ES-I3 (cell line): ENCODE measurements around the gene CMTM5.
"Not testable (repeated sequence)": the region's sequence is repeated elsewhere in the genome, so short reads cannot be mapped to it uniquely, and the experiment has no call there.

Source experiments
- H3K36me3 ChIP-seq: 2 replicates; pipeline ENCODE4 v1.6.1; 2013; ENCODE audit warnings: mild to moderate bottlenecking, low read length, control low read depth, moderate library complexity; ENCODE audit not compliant: insufficient read depth
- H3K4me1 ChIP-seq: 2 replicates; pipeline ENCODE4 v1.6.1; 2013; ENCODE audit warnings: mild to moderate bottlenecking, control low read depth, low read length; ENCODE audit not compliant: insufficient read depth
- H3K9ac ChIP-seq: 2 replicates; pipeline ENCODE4 v1.6.1; 2013; ENCODE audit warnings: low read depth, mild to moderate bottlenecking, low read length, moderate library complexity
- H3K9me3 ChIP-seq: 2 replicates; pipeline ENCODE4 v1.6.1; 2013; ENCODE audit warnings: mild to moderate bottlenecking, low read length, moderate library complexity; ENCODE audit not compliant: control insufficient read depth, insufficient read depth

CMTM5 gene

DNA sequence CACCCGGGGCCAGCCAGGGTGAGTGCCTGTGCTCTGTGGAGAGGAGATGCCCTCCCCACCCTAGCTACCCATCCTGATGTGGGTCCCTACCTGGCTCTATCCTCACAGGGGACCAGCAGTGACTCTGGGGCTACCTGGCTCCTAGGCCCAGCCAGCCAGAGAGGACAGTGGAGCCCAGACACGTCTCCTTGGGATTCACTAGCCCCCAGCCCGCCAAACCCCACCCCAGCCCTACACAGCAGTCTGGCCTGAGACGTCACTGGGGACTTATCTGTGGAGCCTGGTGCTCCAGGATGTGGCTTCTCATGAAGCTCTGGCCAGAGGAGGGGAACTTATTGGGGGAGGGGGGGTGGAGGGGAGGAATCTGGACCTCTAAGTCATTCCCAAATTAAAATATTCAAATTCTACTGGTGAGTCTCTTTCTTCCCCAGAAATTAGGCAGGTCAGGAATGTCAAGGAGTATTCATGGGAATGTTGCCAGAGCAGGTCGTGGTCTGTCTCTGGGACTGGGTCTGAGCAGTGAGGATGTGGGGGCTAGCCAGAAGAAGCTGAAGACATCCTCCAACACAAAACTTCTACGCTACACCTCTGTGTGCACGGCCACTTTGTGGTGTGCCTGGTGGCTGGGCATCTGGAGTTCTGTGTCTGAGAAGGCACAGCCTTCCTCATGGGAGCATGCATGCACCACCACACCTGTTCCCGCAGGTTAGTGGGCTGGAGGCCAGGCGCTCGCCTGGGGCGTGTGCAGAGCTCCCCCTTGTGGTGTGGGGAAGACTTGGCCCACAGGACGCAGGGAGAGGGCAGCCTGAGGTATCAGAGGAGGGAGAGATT is 2.7 kb downstream of the CMTM5 start:
- Histone ChIP-seq H3K4me1 (no peaks in the 10 kb centered on the region; the same call in 1 of the 2 replicates), H3K9ac (no peak overlapping the region), H3K9me3 (no peaks in the 10 kb centered on the region), H3K36me3 (no peaks in the 10 kb centered on the region)

GRCh38 chr14:23380197-23380914 is 3.5 kb downstream of the CMTM5 start:
- Histone ChIP-seq H3K4me1 (no peaks in the 10 kb centered on the region; the same call in 1 of the 2 replicates), H3K36me3 (no peaks in the 10 kb centered on the region), H3K9me3 (no peaks in the 10 kb centered on the region), H3K9ac (no peak overlapping the region)

- H3K9me3 ChIP-seq = no peaks in the 10 kb centered on the region
- H3K4me1 ChIP-seq = no peaks in the 10 kb centered on the region; the same call in 1 of the 2 replicates
- H3K36me3 ChIP-seq = no peaks in the 10 kb centered on the region
- H3K9ac ChIP-seq = no peak overlapping the region
These were observed 4.1 kb downstream of the CMTM5 start for GRCh38 chr14:23380976-23381375.

- H3K9ac ChIP-seq = no peak overlapping the region
- H3K36me3 ChIP-seq = no peaks in the 10 kb centered on the region
- no peaks in the 10 kb centered on the region for H3K4me1 ChIP-seq
- H3K9me3 ChIP-seq = no peaks in the 10 kb centered on the region
These were observed 5.0 kb downstream of the CMTM5 start for GRCh38 chr14:23381871-23382270.

GRCh38 chr14:23382276-23382675 is 5.4 kb downstream of the CMTM5 start:
- Histone ChIP-seq H3K9me3 (no peaks in the 10 kb centered on the region), H3K36me3 (no peaks in the 10 kb centered on the region), H3K4me1 (no peaks in the 10 kb centered on the region), H3K9ac (no peak overlapping the region)

DNA sequence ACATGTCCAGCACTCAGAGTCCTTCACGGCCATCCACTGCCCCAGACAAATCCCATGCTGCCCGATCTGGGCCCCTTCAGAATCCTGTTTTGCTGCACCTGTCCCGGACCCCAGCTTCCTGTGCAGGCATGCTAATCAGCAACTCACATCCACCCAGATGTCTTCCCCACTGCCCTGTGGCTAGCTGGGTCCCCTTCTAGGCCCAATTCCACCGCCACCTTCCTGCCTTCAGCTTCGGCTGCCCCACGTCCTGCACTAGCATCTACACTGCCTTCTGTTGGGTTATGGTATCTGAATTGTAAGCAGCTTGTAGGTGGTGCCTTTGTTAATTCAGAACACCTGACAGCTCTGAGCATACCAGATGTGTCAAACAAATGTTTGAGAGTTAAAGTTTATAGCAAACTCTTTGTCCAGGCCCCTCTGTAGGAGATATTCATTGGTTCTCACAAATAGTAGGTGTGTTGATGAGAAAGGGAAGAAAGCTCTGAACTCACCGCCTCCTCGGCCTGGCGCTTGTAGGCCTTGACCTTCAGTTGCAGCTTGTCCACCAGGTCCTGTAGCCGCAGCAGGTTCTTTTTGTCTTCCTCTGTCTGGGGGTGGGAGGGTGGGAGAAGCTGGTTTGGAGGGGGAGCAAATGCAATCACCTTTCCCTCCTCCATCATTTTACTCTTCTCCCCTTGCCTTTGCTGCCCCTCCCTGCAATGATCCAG is 6.0 kb downstream of the CMTM5 start:
- Histone ChIP-seq H3K9me3 (no peaks in the 10 kb centered on the region), H3K9ac (no peak overlapping the region), H3K4me1 (no peaks in the 10 kb centered on the region)

DNA sequence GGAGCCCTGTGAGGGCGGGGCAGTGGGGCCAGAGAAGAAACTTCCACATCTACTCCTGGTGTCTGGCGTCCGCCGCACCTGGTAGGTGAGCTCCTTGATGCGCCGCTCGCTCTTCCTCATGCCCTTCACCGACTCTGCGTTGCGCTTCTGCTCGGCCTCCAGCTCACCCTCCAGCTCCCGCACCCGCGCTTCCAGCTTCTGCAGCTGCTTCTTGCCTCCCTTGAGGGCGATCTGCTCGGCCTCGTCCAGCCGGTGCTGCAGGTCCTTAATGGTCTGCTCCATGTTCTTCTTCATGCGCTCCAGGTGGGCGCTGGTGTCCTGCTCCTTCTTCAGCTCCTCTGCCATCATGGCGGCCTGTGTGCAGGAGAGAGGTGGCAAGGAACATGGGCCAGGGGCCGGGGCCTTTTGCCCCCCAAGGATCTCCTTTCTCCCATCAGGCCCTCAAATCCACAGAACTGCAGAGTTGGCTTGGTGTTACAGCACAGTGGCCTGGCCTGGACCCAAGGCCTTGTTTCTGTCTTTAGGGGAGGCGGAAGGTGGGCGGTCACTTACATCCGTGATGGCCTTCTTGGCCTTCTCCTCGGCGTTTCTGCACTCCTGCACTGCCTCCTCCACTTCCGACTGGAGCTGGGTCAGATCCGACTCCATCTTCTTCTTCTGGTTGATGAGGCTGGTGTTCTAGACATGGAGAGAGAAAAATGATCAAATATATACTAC is 7.7 kb downstream of the CMTM5 start:
- Histone ChIP-seq H3K9ac (no peak overlapping the region), H3K36me3 (no peaks in the 10 kb centered on the region), H3K9me3 (no peaks in the 10 kb centered on the region), H3K4me1 (no peaks in the 10 kb centered on the region)

More for the DNA sequence above, 6.0 kb downstream of the CMTM5 start:
- H3K36me3 ChIP-seq = no peaks in the 10 kb centered on the region

DNA sequence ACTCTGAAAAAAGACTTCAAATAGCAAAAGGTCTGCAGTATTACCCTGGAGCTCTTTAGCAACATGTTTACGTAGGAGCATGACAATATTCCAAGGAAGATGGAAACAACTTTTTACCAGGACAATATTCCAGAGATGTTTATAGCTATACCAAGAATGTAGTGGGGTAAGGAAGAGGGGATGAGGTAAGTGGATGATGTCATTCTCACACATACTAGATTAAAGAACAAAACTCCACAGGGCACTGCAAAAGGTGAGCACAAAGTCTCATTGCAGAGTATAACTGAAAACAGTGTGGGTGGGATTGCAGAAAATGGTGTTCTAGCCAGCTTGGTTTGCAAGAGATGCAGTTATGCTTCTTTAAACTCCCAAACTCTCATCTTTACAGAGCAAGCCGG is 8.4 kb downstream of the CMTM5 start:
- Histone ChIP-seq H3K4me1 (no peaks in the 10 kb centered on the region), H3K9ac (no peak overlapping the region), H3K36me3 (no peaks in the 10 kb centered on the region), H3K9me3 (no peaks in the 10 kb centered on the region)

DNA sequence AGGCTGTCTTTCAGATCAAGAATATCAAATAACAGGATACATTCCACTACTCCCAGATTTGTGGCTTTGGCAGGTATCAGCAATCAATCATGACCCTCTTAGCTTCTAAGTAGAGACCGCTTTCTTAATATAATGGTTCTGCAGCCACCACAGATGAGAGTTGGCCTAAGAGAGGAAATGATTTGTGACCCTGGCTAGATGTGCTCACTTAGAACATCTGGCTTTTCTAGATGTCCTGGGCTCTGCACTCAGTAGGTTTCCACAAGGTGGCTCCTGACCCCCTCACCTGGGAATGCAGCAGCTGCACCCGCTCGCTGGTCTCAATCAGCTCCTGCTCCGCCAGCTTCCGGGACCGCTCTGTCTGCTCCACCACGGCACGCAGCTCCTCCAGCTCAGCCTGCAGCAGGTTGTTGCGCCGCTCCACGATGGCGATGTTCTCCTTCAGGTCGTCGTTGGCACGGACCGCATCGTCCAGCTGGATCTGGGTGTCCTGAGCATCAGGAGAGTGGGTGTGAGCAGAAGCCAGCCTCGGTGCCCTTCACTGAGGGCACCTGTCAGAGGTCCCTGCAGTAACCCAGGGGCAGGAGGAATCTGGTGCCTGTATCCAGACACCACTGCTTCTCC is 8.9 kb downstream of the CMTM5 start:
- Histone ChIP-seq H3K9ac (no peak overlapping the region), H3K36me3 (no peaks in the 10 kb centered on the region), H3K4me1 (no peaks in the 10 kb centered on the region), H3K9me3 (no peaks in the 10 kb centered on the region)

DNA sequence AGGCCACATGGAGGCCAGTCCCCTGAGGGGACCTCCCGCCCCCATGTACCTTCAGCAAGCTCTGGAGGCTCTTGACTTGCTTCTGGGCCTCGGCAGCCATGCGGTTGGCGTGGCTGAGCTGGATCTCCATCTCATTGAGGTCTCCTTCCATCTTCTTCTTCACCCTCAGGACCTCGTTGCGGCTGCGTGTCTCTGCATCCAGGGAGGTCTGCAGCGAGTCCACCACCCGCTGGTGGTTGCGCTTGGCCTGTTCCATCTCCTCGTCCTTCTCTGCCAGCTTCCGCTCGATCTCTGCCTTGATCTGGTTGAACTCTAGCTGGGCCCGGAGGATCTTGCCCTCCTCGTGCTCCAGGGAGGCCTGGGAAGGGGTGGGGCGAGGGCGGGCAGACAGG is 9.4 kb downstream of the CMTM5 start:
- H3K4me1 ChIP-seq, H3K9me3 ChIP-seq, H3K9ac ChIP-seq, H3K36me3 ChIP-seq: not testable (repeated sequence)

- Histone ChIP-seq H3K36me3 (no peaks in the 10 kb centered on the region), H3K4me1 (no peaks in the 10 kb centered on the region), H3K9me3 (no peaks in the 10 kb centered on the region), H3K9ac (no peak overlapping the region)
These were observed 10.2 kb downstream of the CMTM5 start for GRCh38 chr14:23386999-23387398.

- H3K36me3 ChIP-seq = no peaks in the 10 kb centered on the region
- H3K4me1 ChIP-seq = no peaks in the 10 kb centered on the region
- H3K9ac ChIP-seq = no peak overlapping the region
- no peaks in the 10 kb centered on the region for H3K9me3 ChIP-seq
These were observed 11.4 kb downstream of the CMTM5 start for GRCh38 chr14:23387916-23388882.

DNA sequence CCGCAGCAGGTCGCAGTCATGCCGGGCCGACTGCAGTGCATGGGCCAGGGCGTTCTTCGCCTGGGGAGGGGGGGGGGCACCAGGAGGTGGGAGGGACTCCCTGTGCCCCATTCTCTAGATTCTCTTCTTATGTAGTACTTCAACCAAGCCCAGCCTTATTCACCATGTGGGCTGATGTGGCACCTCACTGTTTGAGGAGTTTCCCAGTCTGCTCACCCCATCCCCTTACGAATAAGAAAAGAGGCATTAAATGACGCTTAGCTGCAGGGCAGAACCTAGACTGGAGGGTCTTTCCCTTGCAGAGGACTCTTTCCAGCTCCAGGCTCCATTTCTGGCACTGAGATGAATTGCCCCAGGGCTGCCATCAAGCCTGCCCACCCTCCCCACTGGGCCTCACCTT is 12.2 kb downstream of the CMTM5 start:
- Histone ChIP-seq H3K9me3 (no peaks in the 10 kb centered on the region), H3K9ac (no peak overlapping the region), H3K36me3 (no peaks in the 10 kb centered on the region), H3K4me1 (no peaks in the 10 kb centered on the region)
